Retinal pigment epithelial cell (primary cell): Measurements from ENCODE around the gene LMO7.

Experiments
- DNase-seq: peaks from one replicate; pipeline ENCODE4 v3.0.0-alpha.2; 2010; ENCODE audit warnings: low read depth
- H3K4me3 ChIP-seq: 2 replicates; pipeline ENCODE4 v1.5.1; 2011; ENCODE audit warnings: mild to moderate bottlenecking, low read length, control low read depth, moderate library complexity
- TF ChIP-seq, protein P1 (sequence below): conservative IDR thresholded peaks from 2 replicates; pipeline ENCODE4 v1.5.1; 2011; ENCODE audit warnings: low read depth, low read length, control low read depth, inconsistent platforms

LMO7 gene

DNA sequence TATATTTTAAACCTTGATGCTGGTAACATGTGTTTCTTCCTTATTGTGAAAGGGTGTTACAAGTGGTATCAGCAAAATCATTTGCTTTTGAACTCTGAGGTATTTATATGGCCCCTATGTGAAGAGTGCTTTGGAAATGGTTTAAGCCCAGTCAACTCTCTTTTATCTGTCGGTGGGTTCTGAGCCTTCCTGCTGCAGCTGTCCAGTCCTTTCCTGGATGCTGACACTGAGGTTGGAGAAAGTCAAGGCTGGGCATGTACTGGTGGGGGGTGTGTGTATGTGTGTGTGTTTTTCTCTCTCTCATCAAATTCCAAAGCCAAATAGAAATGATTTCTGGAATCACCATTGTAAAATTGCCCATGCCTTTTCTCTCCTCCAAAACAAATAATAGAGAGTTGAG, 221.2 kb downstream of the LMO7 start:
- TF ChIP-seq, protein P1, sequence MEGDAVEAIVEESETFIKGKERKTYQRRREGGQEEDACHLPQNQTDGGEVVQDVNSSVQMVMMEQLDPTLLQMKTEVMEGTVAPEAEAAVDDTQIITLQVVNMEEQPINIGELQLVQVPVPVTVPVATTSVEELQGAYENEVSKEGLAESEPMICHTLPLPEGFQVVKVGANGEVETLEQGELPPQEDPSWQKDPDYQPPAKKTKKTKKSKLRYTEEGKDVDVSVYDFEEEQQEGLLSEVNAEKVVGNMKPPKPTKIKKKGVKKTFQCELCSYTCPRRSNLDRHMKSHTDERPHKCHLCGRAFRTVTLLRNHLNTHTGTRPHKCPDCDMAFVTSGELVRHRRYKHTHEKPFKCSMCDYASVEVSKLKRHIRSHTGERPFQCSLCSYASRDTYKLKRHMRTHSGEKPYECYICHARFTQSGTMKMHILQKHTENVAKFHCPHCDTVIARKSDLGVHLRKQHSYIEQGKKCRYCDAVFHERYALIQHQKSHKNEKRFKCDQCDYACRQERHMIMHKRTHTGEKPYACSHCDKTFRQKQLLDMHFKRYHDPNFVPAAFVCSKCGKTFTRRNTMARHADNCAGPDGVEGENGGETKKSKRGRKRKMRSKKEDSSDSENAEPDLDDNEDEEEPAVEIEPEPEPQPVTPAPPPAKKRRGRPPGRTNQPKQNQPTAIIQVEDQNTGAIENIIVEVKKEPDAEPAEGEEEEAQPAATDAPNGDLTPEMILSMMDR: no peak
- DNase-seq: no peak

DNA sequence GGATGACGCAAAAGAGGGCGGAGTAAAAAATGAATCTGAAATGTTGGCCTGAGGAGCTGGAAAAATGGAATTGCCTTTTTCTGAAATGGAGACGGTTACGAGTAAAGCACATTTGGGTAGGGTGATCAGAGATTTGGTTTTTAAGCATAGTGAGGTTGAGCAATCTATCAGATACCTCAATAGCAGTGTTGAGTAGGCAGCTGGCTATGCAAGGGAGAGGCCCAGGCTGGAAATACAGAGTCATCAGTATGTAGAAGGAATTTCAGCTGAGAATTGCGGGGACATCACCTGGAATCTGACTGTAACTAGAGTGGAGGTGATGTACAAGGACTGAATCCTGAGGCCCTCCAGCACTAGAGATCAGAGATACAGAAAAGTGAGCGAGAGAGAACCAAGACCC, 224.8 kb downstream of the LMO7 start:
- no peak overlapping the region for H3K4me3 ChIP-seq
- TF ChIP-seq, protein P1: no peak
- DNase-seq: no peak

More for the DNA sequence above, 221.2 kb downstream of the LMO7 start:
- H3K4me3 ChIP-seq: no peak overlapping the region

DNA sequence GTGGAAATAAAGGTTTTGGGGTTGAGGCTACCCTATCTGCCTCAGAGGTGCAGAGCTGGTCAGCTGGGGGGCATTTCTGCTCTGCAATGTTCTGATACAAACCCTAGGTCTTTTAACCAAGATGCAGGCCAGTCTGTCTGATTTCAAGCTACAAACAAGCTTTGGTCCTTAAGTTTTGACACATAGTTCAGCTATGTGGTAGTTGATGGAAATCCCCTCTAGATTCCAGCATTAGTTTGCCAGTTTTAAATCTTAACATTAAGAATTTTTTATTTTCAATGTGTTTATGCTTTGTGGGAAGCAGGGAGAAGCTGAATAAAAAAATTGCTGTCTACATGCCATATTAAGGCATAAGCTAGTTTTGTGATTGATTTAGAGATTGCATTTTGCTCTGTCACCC, 225.7 kb downstream of the LMO7 start:
- TF ChIP-seq, protein P1: no peak
- H3K4me3 ChIP-seq: no peak overlapping the region
- DNase-seq: no peak

DNA sequence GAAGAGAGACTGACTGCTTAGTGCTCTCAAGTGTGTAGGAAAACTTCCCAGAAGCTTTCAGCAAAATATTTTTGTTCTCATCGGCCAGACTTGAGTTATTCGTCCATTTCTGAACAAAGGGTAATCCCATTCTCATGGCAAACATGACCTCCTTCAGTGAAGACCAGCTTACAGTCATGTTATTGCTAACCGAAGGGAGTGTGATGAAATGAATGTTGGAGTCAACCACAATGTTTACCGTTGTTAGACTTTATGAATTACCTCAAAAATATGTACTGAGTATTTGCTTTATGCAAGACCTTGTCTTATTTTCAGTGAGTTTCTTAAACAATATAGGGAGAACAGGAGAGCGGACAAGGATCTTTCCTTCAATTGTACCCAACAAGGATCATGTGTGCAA, 228.6 kb downstream of the LMO7 start:
- H3K4me3 ChIP-seq: no peak overlapping the region
- TF ChIP-seq, protein P1: no peak
- no peak for DNase-seq

DNA sequence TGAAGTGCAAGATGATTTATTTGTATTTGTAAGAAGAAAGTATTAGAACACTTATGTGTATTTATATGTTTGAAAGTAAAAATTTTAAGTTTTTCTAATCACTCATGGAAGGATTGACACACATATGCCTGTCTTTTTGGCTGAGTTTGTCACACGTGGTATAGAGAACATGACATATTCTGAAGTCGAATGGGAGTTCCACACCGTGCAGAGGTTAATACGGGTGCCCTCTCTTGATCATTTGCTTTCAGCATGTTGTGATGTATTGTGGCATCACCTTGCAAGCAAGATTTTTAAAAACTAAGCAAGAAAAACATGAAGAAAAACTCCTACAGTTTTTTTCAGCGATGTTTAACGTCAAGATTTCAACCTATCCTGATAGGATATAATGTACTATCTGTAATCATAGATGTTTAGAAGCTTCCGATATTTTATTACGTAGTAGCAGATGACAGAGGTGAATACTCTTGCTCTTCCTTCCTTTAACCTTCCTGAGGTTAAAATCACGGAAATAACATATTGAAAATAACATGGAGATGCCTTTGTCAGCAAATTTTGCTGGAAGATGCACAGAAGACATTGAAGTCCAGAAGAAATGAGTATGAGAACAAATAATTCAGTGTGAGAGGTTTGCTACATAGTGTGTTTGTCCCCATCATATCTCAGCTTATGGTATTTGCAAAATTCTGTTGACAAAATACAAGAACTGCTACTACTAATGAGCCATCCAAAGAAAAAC, 231.4 kb downstream of the LMO7 start:
- TF ChIP-seq, protein P1: no peak
- H3K4me3 ChIP-seq: no peak overlapping the region
- DNase-seq: no peak

DNA sequence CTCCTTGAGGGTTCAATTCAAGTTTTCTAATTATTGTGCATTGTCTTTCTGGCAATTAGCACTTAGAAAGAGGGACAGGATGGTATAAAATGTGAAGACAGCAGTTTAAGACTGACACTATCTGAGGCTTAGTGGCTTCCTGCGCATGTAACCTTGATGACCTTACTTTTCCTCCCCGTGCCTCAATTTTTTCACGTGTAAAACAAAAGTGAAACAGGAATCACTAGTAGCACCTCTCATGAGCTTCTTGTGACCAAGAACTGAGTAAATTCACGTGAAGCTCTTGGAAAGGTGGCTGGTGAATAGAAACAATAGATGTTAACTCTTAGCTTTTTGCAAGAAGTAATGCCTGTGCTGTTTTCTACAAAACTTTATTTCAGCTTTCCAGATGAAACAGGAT, 233.9 kb downstream of the LMO7 start:
- DNase-seq: no peak
- TF ChIP-seq, protein P1: no peak
- H3K4me3 ChIP-seq: no peak overlapping the region

DNA sequence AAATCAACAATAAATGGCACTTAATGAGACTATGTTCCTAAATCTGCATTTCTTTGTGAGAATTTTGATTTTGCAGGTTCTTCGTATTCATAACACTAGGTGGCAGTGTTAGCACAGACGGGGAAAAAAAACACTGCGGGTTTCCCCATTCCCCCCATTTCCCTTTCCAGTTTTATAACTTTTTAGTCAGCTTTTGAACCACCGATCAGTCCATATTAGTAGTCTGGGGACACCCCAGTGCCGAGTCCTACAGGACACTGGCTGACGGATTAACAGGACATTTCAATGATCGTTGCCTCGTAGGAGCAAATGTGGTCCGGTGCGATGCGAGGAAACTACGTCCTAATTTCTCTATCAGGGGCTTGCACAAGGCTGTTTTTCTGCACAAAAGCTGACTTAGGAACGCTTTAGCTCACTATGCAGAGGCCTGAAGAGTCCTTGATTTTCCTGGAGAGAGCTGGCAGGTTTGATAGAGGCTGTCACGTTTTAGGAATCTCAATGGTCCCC, 234.3 kb downstream of the LMO7 start:
- peak overlapping the region; percentile 29 for H3K4me3 ChIP-seq
- TF ChIP-seq, protein P1: peak; percentile 71
- no peak for DNase-seq
